SH-SY5Y (cell line): Measurements from ENCODE around the gene FAU.

Source experiments
- GATA2 ChIP-seq: IDR thresholded peaks from 2 replicates; pipeline ENCODE4 v1.6.1; 2011; ENCODE audit warnings: mild to moderate bottlenecking, low read depth, low read length
- GATA3 ChIP-seq: IDR thresholded peaks from 2 replicates; pipeline ENCODE4 v1.6.1; 2011; ENCODE audit warnings: low read depth, mild to moderate bottlenecking, low read length, moderate library complexity

- no peak for TF ChIP-seq GATA3
- no peak for TF ChIP-seq GATA2
Measured at GRCh38 chr11:65135633-65136145, 13.8 kb upstream of the FAU start.
